H1 (cell line): Measurements from ENCODE around the gene SLC9C2. TPM values are rescaled to one million over a fixed set of nuclear protein-coding genes. Genes with fewer than 3 reads are reported as not detected.
A peak's percentile ranks its signal among the peaks of the same experiment; 100 is the strongest.

Experiments
- CTCF ChIA-PET: fragments of 300-600 bp; sonication (Branson Sonifier 250); formaldehyde crosslinking; loops from one replicate; lab custom pipeline; 2021; ENCODE audit not compliant: partially characterized antibody; lab: Charles Lee
- POLR2A ChIA-PET: fragments of 300-600 bp; sonication (Branson Sonifier 250); formaldehyde crosslinking; loops from one replicate; lab custom pipeline; 2021; ENCODE audit warnings: inconsistent platforms; ENCODE audit not compliant: partially characterized antibody; lab: Charles Lee
- DNase-seq, 2 experiments: peaks; one replicate each; pipeline versions ENCODE4 v3.0.0 to v3.0.0-alpha.2; 2010 to 2022; ENCODE audit warnings: low spot score in 2 of 2, low read depth in 1 of 2, mixed read lengths in 1 of 2
- FAIRE-seq: peaks from 2 replicates; lab custom pipeline; 2011; peaks lifted over from hg19 to GRCh38; lab: Jason Lieb, UNC
- H2AFZ ChIP-seq: 2 replicates; pipeline ENCODE4 v1.8.1; 2012; ENCODE audit warnings: low read length, inconsistent platforms
- H2AK5ac ChIP-seq: 2 replicates; pipeline ENCODE4 v1.6.1; 2013; ENCODE audit warnings: low read depth, low read length
- H2BK120ac ChIP-seq: replicated peaks from 2 replicates; pipeline ENCODE3; 2013; ENCODE audit warnings: low read depth, low read length, inconsistent platforms
- H2BK12ac ChIP-seq: 2 replicates; pipeline ENCODE4 v1.6.1; 2013; ENCODE audit warnings: low read depth, low read length
- H2BK15ac ChIP-seq: 2 replicates; pipeline ENCODE4 v1.6.1; 2013; ENCODE audit warnings: low read length
- H2BK20ac ChIP-seq: 2 replicates; pipeline ENCODE4 v1.6.1; 2013; ENCODE audit warnings: low read length
- H2BK5ac ChIP-seq: 2 replicates; pipeline ENCODE4 v1.6.1; 2013; ENCODE audit warnings: low read depth, low read length
- H3K14ac ChIP-seq: 2 replicates; pipeline ENCODE4 v1.6.1; 2013; ENCODE audit warnings: inconsistent platforms; ENCODE audit not compliant: insufficient read length
- H3K18ac ChIP-seq: 2 replicates; pipeline ENCODE4 v1.6.1; 2013; ENCODE audit warnings: low read length; ENCODE audit errors: extremely low read depth
- H3K23ac ChIP-seq: 2 replicates; pipeline ENCODE4 v1.6.1; 2013; ENCODE audit warnings: inconsistent platforms; ENCODE audit not compliant: insufficient read length
- H3K23me2 ChIP-seq: 2 replicates; pipeline ENCODE4 v1.6.1; 2013; ENCODE audit warnings: low read depth, low read length
- H3K27ac ChIP-seq: 2 replicates; pipeline ENCODE4 v1.6.1; 2011; ENCODE audit warnings: low read depth, low read length, inconsistent platforms
- H3K27me3 ChIP-seq, 4 experiments: replicated peaks in 1 of 4; 1 replicate in 1 of 4; 2 replicates in 3 of 4; pipeline versions ENCODE4 v1.6.1 to v1.8.1; 2011 to 2013; ENCODE audit warnings: low read length in 3 of 4, mild to moderate bottlenecking in 3 of 4, inconsistent platforms in 2 of 4, mixed read lengths in 2 of 4, moderate library complexity in 1 of 4; ENCODE audit not compliant: control insufficient read depth in 3 of 4, insufficient read depth in 3 of 4; ENCODE audit errors: extremely low read depth in 1 of 4
- H3K36me3 ChIP-seq, 4 experiments: 2 replicates each; pipeline versions ENCODE4 v1.6.1 to v1.8.1; 2011 to 2013; ENCODE audit warnings: mild to moderate bottlenecking in 4 of 4, low read length in 3 of 4, moderate library complexity in 2 of 4, control low read depth in 1 of 4, inconsistent platforms in 1 of 4; ENCODE audit not compliant: insufficient read depth in 4 of 4, control insufficient read depth in 2 of 4
- H3K4ac ChIP-seq: replicated peaks from 2 replicates; pipeline ENCODE3; 2013; ENCODE audit warnings: low read length, low read depth, mixed read lengths, inconsistent platforms; ENCODE audit not compliant: insufficient read length
- H3K4me1 ChIP-seq, 4 experiments: replicated peaks in 1 of 4; 1 replicate in 1 of 4; 2 replicates in 3 of 4; pipeline versions ENCODE4 v1.6.1 to v1.8.1; 2011 to 2013; ENCODE audit warnings: low read length in 3 of 4, inconsistent platforms in 2 of 4, mixed read lengths in 1 of 4; ENCODE audit not compliant: insufficient read depth in 4 of 4, control insufficient read depth in 3 of 4
- H3K4me2 ChIP-seq, 2 experiments: 2 replicates each; pipeline versions ENCODE4 v1.6.1 to v1.8.1; 2011 to 2013; ENCODE audit warnings: low read depth in 2 of 2, low read length in 2 of 2, control low read depth in 1 of 2, inconsistent platforms in 1 of 2, mild to moderate bottlenecking in 1 of 2; ENCODE audit not compliant: insufficient read depth in 1 of 2
- H3K4me3 ChIP-seq, 4 experiments: fragments of 200-600, 300-600 bp in 1 of 4; sonication (generic), shearing (Covaris generic), sonication (Bioruptor Twin) in 1 of 4; 2 replicates each; pipeline versions ENCODE4 v1.5.1 to v1.8.1; 2011 to 2016; ENCODE audit warnings: low read length in 4 of 4, low read depth in 3 of 4, control low read depth in 2 of 4, inconsistent platforms in 2 of 4, mild to moderate bottlenecking in 2 of 4, mixed read lengths in 1 of 4, moderate library complexity in 1 of 4; ENCODE audit not compliant: insufficient read depth in 2 of 4; ENCODE audit errors: extremely low read depth in 1 of 4
- H3K56ac ChIP-seq: replicated peaks from 2 replicates; pipeline ENCODE3; 2013; ENCODE audit warnings: low read depth, mild to moderate bottlenecking, mixed read lengths, low read length, inconsistent platforms; ENCODE audit not compliant: insufficient read length
- H3K79me1 ChIP-seq: 2 replicates; pipeline ENCODE4 v1.6.1; 2013; ENCODE audit warnings: low read depth, low read length, control low read depth
- H3K79me2 ChIP-seq, 2 experiments: 2 replicates each; pipeline versions ENCODE4 v1.6.1 to v1.8.1; 2012 to 2013; ENCODE audit warnings: low read length in 2 of 2, mild to moderate bottlenecking in 2 of 2, inconsistent platforms in 1 of 2; ENCODE audit not compliant: insufficient read depth in 2 of 2, control insufficient read depth in 1 of 2
- H3K9ac ChIP-seq, 4 experiments: replicated peaks in 1 of 4; 1 replicate in 1 of 4; 2 replicates in 3 of 4; pipeline versions ENCODE4 v1.6.1 to v1.8.1; 2011 to 2013; ENCODE audit warnings: low read depth in 3 of 4, low read length in 3 of 4, control low read depth in 2 of 4, mild to moderate bottlenecking in 2 of 4, moderate library complexity in 2 of 4, inconsistent platforms in 1 of 4; ENCODE audit errors: extremely low read depth in 1 of 4
- H3K9me3 ChIP-seq, 2 experiments: 2 replicates each; pipeline versions ENCODE4 v1.6.1 to v1.8.1; 2012 to 2013; ENCODE audit warnings: mild to moderate bottlenecking in 2 of 2, moderate library complexity in 2 of 2, control low read depth in 1 of 2, inconsistent platforms in 1 of 2, low read depth in 1 of 2, low read length in 1 of 2, mixed read lengths in 1 of 2; ENCODE audit not compliant: insufficient read depth in 2 of 2
- H4K20me1 ChIP-seq, 2 experiments: replicated peaks in 1 of 2; 2 replicates each; pipeline versions ENCODE3 to v1.8.1; 2011 to 2013; ENCODE audit warnings: inconsistent platforms in 2 of 2, low read length in 2 of 2, mild to moderate bottlenecking in 1 of 2; ENCODE audit not compliant: insufficient read depth in 2 of 2, control insufficient read depth in 1 of 2
- H4K5ac ChIP-seq: 2 replicates; pipeline ENCODE4 v1.6.1; 2013; ENCODE audit warnings: low read length, low read depth, mixed read lengths, inconsistent platforms; ENCODE audit not compliant: insufficient read length
- H4K8ac ChIP-seq: 2 replicates; pipeline ENCODE4 v1.8.0; 2013; ENCODE audit warnings: mild to moderate bottlenecking, moderate library complexity, low read length, inconsistent platforms; ENCODE audit not compliant: insufficient read depth; ENCODE audit errors: extremely low read depth
- H4K91ac ChIP-seq: replicated peaks from 2 replicates; pipeline ENCODE3; 2013; ENCODE audit warnings: low read length, mixed read lengths, inconsistent platforms; ENCODE audit not compliant: insufficient read length
- EP300 ChIP-seq, 2 experiments: IDR thresholded peaks; 1 replicate in 1 of 2; 2 replicates in 1 of 2; pipeline ENCODE4 v1.6.1; 2011 to 2012; ENCODE audit warnings: low read depth in 2 of 2, low read length in 2 of 2, mild to moderate bottlenecking in 2 of 2, borderline replicate concordance in 1 of 2, inconsistent platforms in 1 of 2, moderate library complexity in 1 of 2
- RAD21 ChIP-seq, 2 experiments: IDR thresholded peaks in 1 of 2; conservative IDR thresholded peaks in 1 of 2; 2 replicates each; pipeline ENCODE4 v1.6.1; 2011; ENCODE audit warnings: low read depth in 2 of 2, low read length in 2 of 2, improper control_type of control experiment in 1 of 2, inconsistent platforms in 1 of 2, mild to moderate bottlenecking in 1 of 2, moderate library complexity in 1 of 2
- RNF2 ChIP-seq: fragments of 200-900, 300-1000 bp; sonication (generic); IDR thresholded peaks from 2 replicates; pipeline ENCODE4 v1.7.1; 2016; ENCODE audit warnings: borderline replicate concordance, low read depth, mild to moderate bottlenecking, antibody characterized with exemption, low read length; ENCODE audit not compliant: poor library complexity, severe bottlenecking; ENCODE audit errors: missing control alignments
- RXRA ChIP-seq: IDR thresholded peaks from 2 replicates; pipeline ENCODE4 v1.6.1; 2011; ENCODE audit warnings: low read depth, mild to moderate bottlenecking, low read length, moderate library complexity; ENCODE audit not compliant: insufficient read depth
- WGBS, 2 experiments: shearing (Covaris generic) in 1 of 2; methylation state at CpG; one replicate each; pipeline versions ENCODE4 v1.1.6 to v1.1.7; 2013 to 2015; ENCODE audit warnings: low lambda C conversion rate in 2 of 2, mixed read lengths in 2 of 2, inconsistent platforms in 1 of 2, low coverage in 1 of 2, missing lambda C conversion rate in 1 of 2; ENCODE audit not compliant: insufficient replicate concordance in 2 of 2, insufficient coverage in 1 of 2, insufficient read length in 1 of 2; ENCODE audit errors: extremely low coverage in 1 of 2, missing lambda C conversion rate in 1 of 2; 5-methylcytosine and 5-hydroxymethylcytosine counted together
- polyA plus RNA-seq, 7 experiments: library from polyadenylated mRNA; depleted of rRNA in 3 of 7; stranded (reverse) in 5 of 7; unstranded in 2 of 7; fragments of >200 nt in 5 of 7; fragments of 200-250 nt in 2 of 7; gene quantifications; 1 replicate in 5 of 7; 2 replicates in 1 of 7; 4 replicates in 1 of 7; pipeline versions ENCODE4 v1.2.1 to v1.2.3, GENCODE V29; 2011 to 2013; ENCODE audit warnings: missing spikeins in 2 of 7, mixed read lengths in 2 of 7
- total RNA-seq: library from RNA; stranded (reverse); fragmentation: NEBNext Ultra II Directional; extraction: Animal tissue kit (Norgen Biotek cat#: 25700); gene quantifications from 2 replicates; pipeline ENCODE4 v1.2.1, GENCODE V29; 2021

Gene SLC9C2
- total and polyA plus RNA-seq, 2 of the 8 experiments (the other 6 are each of a cell fraction or from before 2014, with no cell fraction given) = not detected

GRCh38 chr1:173545688-173546087, 57.2 kb downstream of the SLC9C2 start:
- H3K56ac ChIP-seq = no peak overlapping the region
- H3K27ac ChIP-seq = no peak overlapping the region
- H2BK5ac ChIP-seq = no peak overlapping the region
- H4K91ac ChIP-seq = no peak overlapping the region
- H2BK120ac ChIP-seq = no peak overlapping the region
- H3K23me2 ChIP-seq = no peaks in the 10 kb centered on the region
- H4K20me1 ChIP-seq = no peaks in the 10 kb centered on the region
- H2AK5ac ChIP-seq = no peak overlapping the region
- H2BK20ac ChIP-seq = no peak overlapping the region
- no peak overlapping the region for H3K23ac ChIP-seq
- POLR2A ChIA-PET = no interaction called here
- H3K4me1 ChIP-seq = no peaks in the 10 kb centered on the region
- no peaks in the 10 kb centered on the region for H3K9me3 ChIP-seq
- no peak overlapping the region for H3K4me2 ChIP-seq
- H3K9ac ChIP-seq = no peak overlapping the region
- no peak for FAIRE-seq
- H3K79me2 ChIP-seq = no peaks in the 10 kb centered on the region
- H2BK15ac ChIP-seq = no peak overlapping the region
- no peak overlapping the region for H4K8ac ChIP-seq
- CTCF ChIA-PET = interaction anchor here (1.1 kb wide), 1 partner anchor 12 kb away, joined by 3 read pairs; no protein-coding TSS in a partner anchor
- TF ChIP-seq EP300 (IDR thresholded peaks at IDR 0.05; ENCODE audit: borderline replicate concordance in 1 of 2, low read depth in 2 of 2, low read length in 2 of 2) = no peak
- no peak for TF ChIP-seq RXRA
- TF ChIP-seq RNF2 = no peak
- TF ChIP-seq RAD21 (IDR thresholded peaks at IDR 0.05 in 1 of 2, conservative IDR thresholded peaks at IDR 0.05 in 1 of 2; ENCODE audit: low read depth in 2 of 2, low read length in 2 of 2) = peak in 1 of 2 experiments; percentile 25; a peak in 2 of 4 replicates
- H3K4me3 ChIP-seq = no peak overlapping the region
- H3K27me3 ChIP-seq = no peaks in the 10 kb centered on the region
- no peak overlapping the region for H3K18ac ChIP-seq
- H2AFZ ChIP-seq = no peak overlapping the region
- no peak overlapping the region for H3K4ac ChIP-seq
- H4K5ac ChIP-seq = no peak overlapping the region
- 64% methylated on average over 3 of the region's 3 CpGs; no CpG with 5 or more reads in 1 of the 2 experiments for WGBS, 2 experiments
- no peaks in the 10 kb centered on the region for H3K36me3 ChIP-seq
- DNase-seq = no peak
- no peak overlapping the region for H2BK12ac ChIP-seq
- no peak overlapping the region for H3K14ac ChIP-seq
- H3K79me1 ChIP-seq = no peaks in the 10 kb centered on the region
